T-helper 17 cell (primary cell): ENCODE results near the gene ST3GAL4. TPM values are rescaled to one million over a fixed set of nuclear protein-coding genes. Genes with fewer than 3 reads are reported as not detected.

Source experiments
- ATAC-seq: fragments of 150-1000 bp; cut with Tn5 transposase; 2 replicates; pipeline ENCODE4 v1.10.0; 2021; ENCODE audit warnings: mild to moderate bottlenecking, moderate library complexity
- DNase-seq, 3 donors: peaks; one replicate each; pipeline versions ENCODE4 v3.0.0 to v3.0.0-alpha.2; 2020 to 2021
- H3K9me3 ChIP-seq: one replicate; pipeline ENCODE4 v1.7.0; 2013; ENCODE audit warnings: low read length, mild to moderate bottlenecking; ENCODE audit not compliant: control insufficient read depth, poor library complexity, severe bottlenecking
- H3K27ac Mint-ChIP-seq: one replicate; pipeline ENCODE4 v1.8.0; 2022; ENCODE audit warnings: mild to moderate bottlenecking, moderate library complexity, mixed read lengths
- H3K27me3 Mint-ChIP-seq: one replicate; pipeline ENCODE4 v1.8.0; 2022; ENCODE audit warnings: mixed read lengths
- H3K36me3 Mint-ChIP-seq: one replicate; pipeline ENCODE4 v1.8.0; 2022; ENCODE audit warnings: low read depth, mixed read lengths
- H3K4me1 Mint-ChIP-seq: one replicate; pipeline ENCODE4 v1.8.0; 2022; ENCODE audit warnings: mild to moderate bottlenecking, mixed read lengths
- H3K4me3 Mint-ChIP-seq: one replicate; pipeline ENCODE4 v1.8.0; 2022; ENCODE audit warnings: mild to moderate bottlenecking, moderate library complexity, mixed read lengths
- total RNA-seq, 4 donors: library from RNA in 2 of 4; stranded (reverse) in 2 of 4; gene quantifications; one replicate each; pipeline ENCODE4 v1.2.3 and lab custom pipeline; 2022 to 2026

The ST3GAL4 gene
- total RNA-seq, 2 donors from 2014 or later, result 3.0 to 4.8 TPM

- ATAC-seq (no peak), DNase-seq (no peak)
- Mint-ChIP-seq H3K27ac (no peak overlapping the region), H3K4me3 (no peak overlapping the region), H3K27me3 (no peaks in the 10 kb centered on the region), H3K4me1 (peaks cover 8% of the 10 kb centered on the region), H3K36me3 (peaks cover 8% of the 10 kb centered on the region)
- H3K9me3 ChIP-seq, result no peaks in the 10 kb centered on the region
These were observed 52.3 kb downstream of the ST3GAL4 start for GRCh38 chr11:126407682-126408288.

- Mint-ChIP-seq H3K4me3 (no peak overlapping the region), H3K36me3 (peaks cover 8% of the 10 kb centered on the region), H3K27me3 (no peaks in the 10 kb centered on the region), H3K4me1 (peaks cover 8% of the 10 kb centered on the region), H3K27ac (no peak overlapping the region)
- DNase-seq (no peak), ATAC-seq (no peak)
- no peaks in the 10 kb centered on the region for H3K9me3 ChIP-seq
These were observed 53.0 kb downstream of the ST3GAL4 start for GRCh38 chr11:126408496-126408895.

- peaks cover 8% of the 10 kb centered on the region for H3K4me1 Mint-ChIP-seq
- peaks cover 8% of the 10 kb centered on the region for H3K36me3 Mint-ChIP-seq
These were observed 53.6 kb downstream of the ST3GAL4 start for GRCh38 chr11:126408901-126409619.

GRCh38 chr11:126409620-126409985 is 54.1 kb downstream of the ST3GAL4 start:
- no peak overlapping the region for H3K27ac Mint-ChIP-seq
- DNase-seq, result no peak
- peaks cover 8% of the 10 kb centered on the region for H3K36me3 Mint-ChIP-seq
- H3K27me3 Mint-ChIP-seq, result no peaks in the 10 kb centered on the region
- no peak overlapping the region for H3K4me3 Mint-ChIP-seq
- no peaks in the 10 kb centered on the region for H3K9me3 ChIP-seq
- no peak for ATAC-seq
- H3K4me1 Mint-ChIP-seq, result peaks cover 6% of the 10 kb centered on the region

More at GRCh38 chr11:126408901-126409619, 53.6 kb downstream of the ST3GAL4 start:
- no peak for DNase-seq
- H3K27me3 Mint-ChIP-seq, result no peaks in the 10 kb centered on the region
- H3K9me3 ChIP-seq, result no peaks in the 10 kb centered on the region
- H3K4me3 Mint-ChIP-seq, result peak overlapping the region; percentile 36
- no peak for ATAC-seq
- no peak overlapping the region for H3K27ac Mint-ChIP-seq

GRCh38 chr11:126410649-126411048 is 55.2 kb downstream of the ST3GAL4 start:
- ATAC-seq (no peak), DNase-seq (no peak)
- Mint-ChIP-seq H3K4me3 (no peak overlapping the region), H3K4me1 (peaks cover 6% of the 10 kb centered on the region), H3K27me3 (no peaks in the 10 kb centered on the region), H3K36me3 (peaks cover 8% of the 10 kb centered on the region), H3K27ac (no peak overlapping the region)
- H3K9me3 ChIP-seq, result no peaks in the 10 kb centered on the region

- H3K9me3 ChIP-seq, result no peaks in the 10 kb centered on the region
- Mint-ChIP-seq H3K36me3 (peaks cover 8% of the 10 kb centered on the region), H3K27ac (no peak overlapping the region), H3K4me3 (no peak overlapping the region), H3K27me3 (no peaks in the 10 kb centered on the region), H3K4me1 (peaks cover 11% of the 10 kb centered on the region)
- ATAC-seq (no peak), DNase-seq (no peak)
These were observed 56.5 kb downstream of the ST3GAL4 start for GRCh38 chr11:126411971-126412381.

- Mint-ChIP-seq H3K27me3 (no peaks in the 10 kb centered on the region), H3K4me1 (peaks cover 11% of the 10 kb centered on the region), H3K36me3 (peaks cover 8% of the 10 kb centered on the region), H3K27ac (no peak overlapping the region), H3K4me3 (no peak overlapping the region)
- DNase-seq (no peak), ATAC-seq (no peak)
- H3K9me3 ChIP-seq, result no peaks in the 10 kb centered on the region
These were observed 57.9 kb downstream of the ST3GAL4 start for GRCh38 chr11:126413426-126413825.

GRCh38 chr11:126413843-126414405 is 58.4 kb downstream of the ST3GAL4 start:
- DNase-seq (no peak), ATAC-seq (no peak)
- H3K4me1 Mint-ChIP-seq, result peaks cover 11% of the 10 kb centered on the region
- H3K27ac Mint-ChIP-seq, result no peak overlapping the region
- H3K9me3 ChIP-seq, result no peaks in the 10 kb centered on the region
- H3K36me3 Mint-ChIP-seq, result peaks cover 7% of the 10 kb centered on the region
- no peak overlapping the region for H3K4me3 Mint-ChIP-seq
- no peaks in the 10 kb centered on the region for H3K27me3 Mint-ChIP-seq

GRCh38 chr11:126414615-126415014 is 59.1 kb downstream of the ST3GAL4 start:
- Mint-ChIP-seq H3K4me3 (no peak overlapping the region), H3K27me3 (no peaks in the 10 kb centered on the region), H3K4me1 (peaks cover 11% of the 10 kb centered on the region), H3K36me3 (peaks cover 3% of the 10 kb centered on the region), H3K27ac (peak overlapping the region; percentile 6)
- H3K9me3 ChIP-seq, result no peaks in the 10 kb centered on the region
- DNase-seq, result no peak
- ATAC-seq, result no peak

GRCh38 chr11:126415128-126415527 is 59.6 kb downstream of the ST3GAL4 start:
- H3K4me3 Mint-ChIP-seq, result no peak overlapping the region
- H3K36me3 Mint-ChIP-seq, result peaks cover 3% of the 10 kb centered on the region
- H3K4me1 Mint-ChIP-seq, result peaks cover 13% of the 10 kb centered on the region
- no peak overlapping the region for H3K27ac Mint-ChIP-seq
- H3K27me3 Mint-ChIP-seq, result no peaks in the 10 kb centered on the region
- no peak for DNase-seq
- H3K9me3 ChIP-seq, result no peaks in the 10 kb centered on the region
- no peak for ATAC-seq

- DNase-seq (no peak), ATAC-seq (no peak)
- Mint-ChIP-seq H3K4me1 (peaks cover 12% of the 10 kb centered on the region), H3K27me3 (no peaks in the 10 kb centered on the region), H3K36me3 (peaks cover 3% of the 10 kb centered on the region), H3K4me3 (peak overlapping the region; percentile 63), H3K27ac (no peak overlapping the region)
- no peaks in the 10 kb centered on the region for H3K9me3 ChIP-seq
These were observed 60.4 kb downstream of the ST3GAL4 start for GRCh38 chr11:126415669-126416420.

- peaks cover 12% of the 10 kb centered on the region for H3K4me1 Mint-ChIP-seq
- ATAC-seq, result peak; percentile 92
- H3K9me3 ChIP-seq, result no peaks in the 10 kb centered on the region
- DNase-seq, result peak; percentile 32 to 45 (median 33)
- H3K36me3 Mint-ChIP-seq, result peaks cover 3% of the 10 kb centered on the region
- peak overlapping the region; percentile 75 for H3K4me3 Mint-ChIP-seq
- H3K27me3 Mint-ChIP-seq, result no peaks in the 10 kb centered on the region
- no peak overlapping the region for H3K27ac Mint-ChIP-seq
These were observed 61.1 kb downstream of the ST3GAL4 start for GRCh38 chr11:126416542-126417090.
